CD4-positive, alpha-beta T cell treated with Interleukin-6 at 100 ng/mL for 8 hours (primary cell): Measurements from ENCODE around the gene AARSD1.
"Not testable (repeated sequence)": the region's sequence is repeated elsewhere in the genome, so short reads cannot be mapped to it uniquely, and the experiment has no call there.

Source experiments
- DNase-seq: peaks from one replicate; pipeline ENCODE4 v3.0.0-alpha.2; 2020; ENCODE audit warnings: mixed read lengths, low spot score

Gene AARSD1

DNA sequence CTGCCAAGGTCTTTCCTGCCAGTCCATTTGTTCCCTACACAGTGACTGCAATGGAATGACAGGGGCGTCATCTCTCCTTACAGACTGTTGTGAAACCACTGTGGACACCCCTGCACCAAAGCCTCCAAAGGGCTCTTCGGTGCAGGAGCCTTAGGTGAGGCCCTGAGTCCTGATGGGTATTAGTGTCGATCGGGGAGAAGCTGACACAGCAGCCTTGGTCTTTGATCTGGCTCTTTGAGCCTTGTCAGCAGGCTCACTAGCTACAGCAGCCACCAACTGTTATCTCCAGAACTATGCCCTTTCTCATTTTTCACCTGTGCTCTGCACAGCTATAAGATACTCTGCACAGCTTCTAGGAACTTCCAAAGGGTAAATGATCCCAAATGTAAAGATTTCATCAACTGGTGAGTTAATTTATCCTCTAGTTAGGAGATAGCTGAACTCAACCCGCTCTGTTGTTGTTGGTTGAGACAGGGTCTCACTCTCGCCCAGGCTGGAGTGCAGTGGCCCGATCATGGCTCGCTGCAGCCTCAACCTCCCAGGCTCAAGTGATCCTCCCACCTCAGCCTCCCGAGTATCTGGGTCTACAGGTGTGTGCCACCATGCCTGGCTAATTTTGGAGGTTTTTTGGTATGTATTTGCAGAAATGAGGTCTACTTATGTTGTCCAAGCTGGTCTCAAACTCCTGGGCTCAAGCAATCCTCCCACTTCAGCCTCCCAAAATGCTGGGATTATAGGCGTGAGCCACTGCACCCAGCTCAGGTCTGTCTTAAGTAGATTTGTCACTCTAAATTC lies 44.0 kb downstream of the AARSD1 start:
- no peak for DNase-seq

- DNase-seq = not testable (repeated sequence)
Observed at GRCh38 chr17:42919522-42920077, 44.7 kb downstream of the AARSD1 start.

DNA sequence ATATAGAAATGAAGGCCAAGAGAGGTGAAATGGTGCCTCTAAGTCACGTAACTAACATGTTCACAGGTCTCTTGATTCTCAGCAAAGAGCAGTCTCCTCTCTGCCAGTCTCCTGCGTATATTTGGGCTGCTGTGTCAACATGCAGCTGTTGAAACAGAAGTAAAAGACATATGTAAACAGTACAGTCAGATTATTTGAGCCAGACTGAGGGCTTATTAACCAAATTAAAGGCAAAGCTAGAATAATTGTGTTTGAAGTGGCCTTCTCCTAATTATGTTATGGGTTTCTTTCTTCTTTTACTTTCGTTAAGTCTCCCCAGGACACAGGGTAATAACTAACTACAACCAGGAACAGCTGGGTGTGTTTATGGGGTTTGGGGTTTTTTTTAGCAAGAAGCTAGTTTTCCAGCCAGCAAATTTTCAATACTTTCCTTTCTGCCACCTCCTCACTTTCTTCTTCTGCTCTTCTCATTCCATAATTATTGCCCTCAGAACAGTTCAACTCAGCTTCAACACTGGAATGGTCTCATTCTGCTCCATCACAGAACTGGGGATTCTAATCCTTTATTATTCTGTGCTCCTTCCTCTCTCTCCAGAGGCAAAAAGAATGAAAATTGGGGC lies 45.2 kb downstream of the AARSD1 start:
- no peak for DNase-seq

- DNase-seq = no peak
Observed at GRCh38 chr17:42917236-42917603, 47.0 kb downstream of the AARSD1 start.

- DNase-seq = not testable (repeated sequence)
Observed at GRCh38 chr17:42916388-42917235, 47.6 kb downstream of the AARSD1 start.

DNA sequence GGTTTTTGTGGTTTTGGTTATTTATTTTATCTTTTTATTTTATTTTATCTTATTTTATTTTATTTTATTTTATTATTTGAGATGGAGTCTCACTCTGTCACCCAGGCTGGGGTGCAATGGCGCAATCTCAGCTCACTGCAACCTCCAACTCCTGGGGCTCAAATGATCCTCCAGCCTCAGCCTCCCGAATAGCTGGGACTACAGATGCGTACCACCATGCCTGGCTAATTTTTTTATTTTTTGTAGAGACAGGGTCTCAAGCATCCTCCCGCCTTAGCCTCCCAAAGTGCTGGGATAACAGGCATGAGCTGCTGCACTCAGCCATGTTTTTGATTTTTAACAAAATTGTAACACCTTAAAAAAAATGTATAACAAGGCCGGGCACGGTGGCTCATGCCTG lies 49.0 kb downstream of the AARSD1 start:
- DNase-seq = not testable (repeated sequence)

DNA sequence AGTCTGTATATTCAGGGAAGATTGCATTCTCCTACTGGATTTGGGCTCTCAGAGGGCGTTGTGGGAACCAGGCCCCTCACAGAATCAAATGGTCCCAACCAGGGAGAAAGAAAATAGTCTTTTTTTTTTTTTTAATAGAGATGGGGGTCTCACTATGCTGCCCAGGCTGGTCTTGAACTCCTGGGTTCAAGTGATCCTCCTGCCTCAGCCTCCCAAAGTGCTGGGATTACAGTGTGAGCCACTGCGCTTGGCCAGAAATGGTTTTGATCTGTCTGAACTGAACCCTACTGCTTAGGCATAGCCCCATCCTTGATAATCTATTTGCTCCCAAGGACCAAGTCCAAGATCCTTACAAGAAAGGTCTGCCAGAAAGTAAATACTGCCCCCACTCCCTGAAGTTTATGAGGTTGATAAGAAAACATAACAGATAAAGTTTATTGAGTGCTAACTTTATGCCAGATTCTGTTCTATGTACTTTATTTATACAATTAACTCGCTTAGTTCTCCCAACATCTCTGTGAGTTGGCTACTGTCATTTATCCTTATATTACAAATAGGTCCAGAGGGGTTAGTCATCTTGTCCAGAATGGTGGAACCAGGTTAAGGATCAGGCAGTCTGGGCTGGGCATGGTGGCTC lies 50.2 kb downstream of the AARSD1 start:
- DNase-seq = no peak

DNA sequence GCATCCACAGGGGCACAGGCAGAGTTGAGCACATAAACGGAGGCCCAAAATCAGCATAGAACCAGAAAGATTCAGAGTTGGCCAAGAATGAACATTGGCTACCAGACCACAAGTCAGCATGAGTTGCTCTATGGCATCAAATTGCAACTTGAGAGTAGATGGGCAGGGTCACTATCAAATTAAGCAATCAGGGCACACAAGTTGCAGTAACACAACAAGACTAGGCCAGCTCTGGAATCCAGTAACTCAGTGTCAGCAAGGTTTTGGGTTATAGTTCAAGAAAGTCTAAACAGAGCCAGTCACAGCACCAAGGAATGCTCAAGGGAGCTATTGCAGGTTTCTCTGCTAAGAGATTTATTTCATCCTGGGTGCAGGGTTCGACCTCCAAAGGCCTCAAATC lies 50.7 kb downstream of the AARSD1 start:
- DNase-seq = no peak

- DNase-seq = no peak
Observed at GRCh38 chr17:42908872-42909700, 55.2 kb downstream of the AARSD1 start.

- no peak for DNase-seq
Observed at GRCh38 chr17:42906772-42907446, 57.3 kb downstream of the AARSD1 start.

DNA sequence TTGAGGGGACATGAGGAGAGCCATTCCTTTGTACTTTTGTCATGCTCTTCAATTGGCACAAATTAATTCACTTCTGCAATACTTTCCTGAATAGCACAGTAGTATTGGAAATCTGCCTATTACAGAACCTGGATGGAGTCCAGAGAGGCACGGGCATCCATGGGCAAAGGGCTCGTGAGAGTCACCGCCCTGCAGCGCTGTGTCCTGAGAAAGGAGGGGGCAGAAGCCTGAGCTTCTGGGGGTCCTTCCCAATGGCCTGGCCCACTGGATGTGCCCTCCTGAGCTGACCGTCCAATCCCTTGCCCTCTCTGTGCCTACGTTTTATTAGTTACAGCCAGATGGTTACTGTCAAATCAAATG lies 60.2 kb downstream of the AARSD1 start:
- no peak for DNase-seq

DNA sequence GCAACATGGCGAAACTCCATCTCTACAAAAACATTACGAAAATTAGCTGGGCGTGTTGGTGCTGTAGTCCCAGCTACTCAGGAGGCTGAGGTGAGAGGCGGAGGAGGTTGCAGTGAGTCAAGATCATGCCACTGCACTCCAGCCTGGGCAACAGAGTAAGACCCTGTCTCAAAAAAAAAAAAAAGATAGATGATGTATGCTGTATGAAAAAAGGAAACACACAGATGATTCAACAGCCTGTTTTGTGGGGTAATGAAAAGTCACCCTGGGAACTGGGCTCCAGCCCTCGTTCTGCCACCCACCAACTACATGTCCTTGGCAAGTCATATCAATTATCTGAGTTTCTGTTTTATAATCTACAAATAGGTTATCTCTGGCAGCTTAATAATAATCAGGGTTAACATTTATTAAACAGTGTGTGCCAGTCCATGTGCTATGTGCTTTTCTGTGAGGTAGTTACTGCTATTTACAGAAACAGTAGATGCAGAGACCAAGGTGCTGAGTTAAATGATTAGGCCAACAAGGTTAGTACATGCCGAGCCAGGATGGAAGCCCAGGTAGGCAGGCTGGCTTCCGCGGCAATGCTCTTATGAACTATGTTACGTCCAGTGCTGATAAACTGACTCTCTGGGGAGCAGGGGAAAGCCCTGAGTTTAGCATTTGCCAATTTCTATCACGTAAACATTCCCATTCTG lies 62.6 kb downstream of the AARSD1 start:
- no peak for DNase-seq
